TTC549 (cell line): ENCODE results near the gene TTBK2.

Experiments
- FAIRE-seq: peaks from 2 replicates; lab custom pipeline; 2012; peaks lifted over from hg19 to GRCh38; lab: Jason Lieb, UNC

Gene TTBK2

GRCh38 chr15:42759093-42759492, 161.5 kb downstream of the TTBK2 start:
- FAIRE-seq, result no peak

GRCh38 chr15:42750306-42750705, 170.3 kb downstream of the TTBK2 start:
- no peak for FAIRE-seq

- no peak for FAIRE-seq
Measured at GRCh38 chr15:42749266-42749665, 171.3 kb downstream of the TTBK2 start.

GRCh38 chr15:42744195-42744594, 176.4 kb downstream of the TTBK2 start:
- no peak for FAIRE-seq

- FAIRE-seq, result no peak
Measured at GRCh38 chr15:42742149-42742548, 178.4 kb downstream of the TTBK2 start.

- no peak for FAIRE-seq
Measured at GRCh38 chr15:42741710-42742109, 178.9 kb downstream of the TTBK2 start.

GRCh38 chr15:42737529-42738328, 182.8 kb downstream of the TTBK2 start:
- no peak for FAIRE-seq

- FAIRE-seq, result no peak
Measured at GRCh38 chr15:42736793-42737528, 183.6 kb downstream of the TTBK2 start, which contains the start of gene CDAN1. Gene CDAN1 (minus strand): TSS chr15:42737128. CDS start chr15:42737102, 26 bp downstream.

GRCh38 chr15:42736178-42736792, 184.3 kb downstream of the TTBK2 start:
- FAIRE-seq, result no peak

- FAIRE-seq, result no peak
Measured at GRCh38 chr15:42735382-42736165, 185.0 kb downstream of the TTBK2 start.

- no peak for FAIRE-seq
Measured at GRCh38 chr15:42734076-42734672, 186.4 kb downstream of the TTBK2 start.

- no peak for FAIRE-seq
Measured at GRCh38 chr15:42733027-42733426, 187.6 kb downstream of the TTBK2 start.

GRCh38 chr15:42732095-42732827, 188.3 kb downstream of the TTBK2 start:
- FAIRE-seq, result no peak

GRCh38 chr15:42731461-42731860, 189.1 kb downstream of the TTBK2 start:
- no peak for FAIRE-seq

- no peak for FAIRE-seq
Measured at GRCh38 chr15:42730536-42730935, 190.0 kb downstream of the TTBK2 start.

- no peak for FAIRE-seq
Measured at GRCh38 chr15:42730135-42730534, 190.4 kb downstream of the TTBK2 start.

GRCh38 chr15:42729409-42729808, 191.2 kb downstream of the TTBK2 start:
- no peak for FAIRE-seq

- FAIRE-seq, result no peak
Measured at GRCh38 chr15:42728972-42729371, 191.6 kb downstream of the TTBK2 start.

- no peak for FAIRE-seq
Measured at GRCh38 chr15:42728560-42728959, 192.0 kb downstream of the TTBK2 start.

- FAIRE-seq, result no peak
Measured at GRCh38 chr15:42727750-42728381, 192.7 kb downstream of the TTBK2 start.

- FAIRE-seq, result no peak
Measured at GRCh38 chr15:42726114-42726513, 194.5 kb downstream of the TTBK2 start.
